Fibroblast of skin of back (primary cell): ENCODE measurements around the gene ANXA9. TPM values are rescaled to one million over a fixed set of nuclear protein-coding genes. Genes with fewer than 3 reads are reported as not detected.

Source experiments
- DNase-seq: peaks from one replicate; pipeline ENCODE4 v3.0.0-alpha.2; 2013
- polyA plus RNA-seq, 2 experiments: library from polyadenylated mRNA; unstranded; fragments of 120-200 nt; gene quantifications; one replicate each; pipeline ENCODE4 v1.2.1, GENCODE V29; 2013; ENCODE audit not compliant: insufficient read length in 2 of 2

The ANXA9 gene
- polyA plus RNA-seq (2013, experiment 1 of 2; ENCODE audit: insufficient read length), result 1.1 TPM
- polyA plus RNA-seq (2013, experiment 2 of 2; ENCODE audit: insufficient read length), result 1.2 TPM

- no peak for DNase-seq
Observed at GRCh38 chr1:150981805-150982712, at the start of gene ANXA9. Gene ANXA9, plus strand, starts transcription at chr1:150982292. Its CDS starts 814 bp downstream, at chr1:150983106.

GRCh38 chr1:150944856-150945255 lies 37.2 kb upstream of the ANXA9 start:
- DNase-seq, result no peak

GRCh38 chr1:150954708-150955107 lies 27.4 kb upstream of the ANXA9 start:
- DNase-seq, result no peak

GRCh38 chr1:150955280-150955679 lies 26.8 kb upstream of the ANXA9 start:
- DNase-seq, result no peak

GRCh38 chr1:150957666-150958065 lies 24.4 kb upstream of the ANXA9 start:
- DNase-seq, result no peak

GRCh38 chr1:150960646-150961045 lies 21.4 kb upstream of the ANXA9 start:
- no peak for DNase-seq

- DNase-seq, result no peak
Observed at GRCh38 chr1:150961756-150962155, 20.3 kb upstream of the ANXA9 start.

GRCh38 chr1:150963321-150964163 lies 18.6 kb upstream of the ANXA9 start:
- DNase-seq, result no peak

- DNase-seq, result no peak
Observed at GRCh38 chr1:150964164-150964489, 18.0 kb upstream of the ANXA9 start.

GRCh38 chr1:150965605-150966004 lies 16.5 kb upstream of the ANXA9 start:
- no peak for DNase-seq

- no peak for DNase-seq
Observed at GRCh38 chr1:150966011-150966410, 16.1 kb upstream of the ANXA9 start.

GRCh38 chr1:150967936-150968335 lies 14.2 kb upstream of the ANXA9 start:
- DNase-seq, result no peak

- no peak for DNase-seq
Observed at GRCh38 chr1:150968491-150968890, 13.6 kb upstream of the ANXA9 start.

GRCh38 chr1:150969626-150970025 lies 12.5 kb upstream of the ANXA9 start:
- DNase-seq, result no peak

GRCh38 chr1:150970808-150971582 lies 11.1 kb upstream of the ANXA9 start:
- DNase-seq, result no peak

GRCh38 chr1:150971583-150972416 lies 10.3 kb upstream of the ANXA9 start:
- DNase-seq, result no peak

GRCh38 chr1:150972417-150972940 lies 9.6 kb upstream of the ANXA9 start:
- no peak for DNase-seq

- DNase-seq, result no peak
Observed at GRCh38 chr1:150973258-150973835, 8.7 kb upstream of the ANXA9 start.

GRCh38 chr1:150973836-150974579 lies 8.1 kb upstream of the ANXA9 start:
- no peak for DNase-seq
